ENCODE results near the gene DYNLL1. TPM values are rescaled to one million over a fixed set of nuclear protein-coding genes. Genes with fewer than 3 reads are reported as not detected.

DYNLL1 gene
- polyA plus RNA-seq, 1 experiment, result 358 TPM

GRCh38 chr12:120534703-120535655 is 39.1 kb downstream of the DYNLL1 start:
- no peak for DNase-seq (ENCODE audit: low read depth)
- no peak for TF ChIP-seq CTCF (IDR thresholded peaks at IDR 0.05; ENCODE audit: insufficient read depth, low read depth, low read length)
- Histone ChIP-seq H3K36me3 (ENCODE audit: control insufficient read depth, insufficient read depth, low read length) (peaks cover 2% of the 10 kb centered on the region; the same call in 1 of the 2 replicates), H3K27me3 (ENCODE audit: control insufficient read depth, insufficient read depth, low read length) (no peaks in the 10 kb centered on the region), H3K4me3 (ENCODE audit: low read depth, low read length) (peak overlapping the region; percentile 82)
- ChIA-PET POLR2A (no interaction called here), CTCF (no interaction called here)

- DNase-seq (ENCODE audit: low read depth), result no peak
- peak overlapping the region; percentile 82 for H3K4me3 ChIP-seq (ENCODE audit: low read depth, low read length)
- no peak for TF ChIP-seq CTCF (IDR thresholded peaks at IDR 0.05; ENCODE audit: insufficient read depth, low read depth, low read length)
- ChIA-PET POLR2A (interaction anchor here (1.1 kb wide), 1 partner anchor 69 kb away, joined by 3 read pairs; no protein-coding TSS in a partner anchor), CTCF (no interaction called here)
- H3K36me3 ChIP-seq (ENCODE audit: control insufficient read depth, insufficient read depth, low read length), result peaks cover 2% of the 10 kb centered on the region; the same call in 1 of the 2 replicates
- no peaks in the 10 kb centered on the region for H3K27me3 ChIP-seq (ENCODE audit: control insufficient read depth, insufficient read depth, low read length)
Measured at GRCh38 chr12:120536064-120536791, 40.3 kb downstream of the DYNLL1 start.

- no peak for DNase-seq (ENCODE audit: low read depth)
- CTCF ChIA-PET, result interaction anchor here (1.2 kb wide), 1 partner anchor 22 kb away, joined by 3 read pairs; no protein-coding TSS in a partner anchor
- no peak for TF ChIP-seq CTCF (IDR thresholded peaks at IDR 0.05; ENCODE audit: insufficient read depth, low read depth, low read length)
- Histone ChIP-seq H3K27me3 (ENCODE audit: control insufficient read depth, insufficient read depth, low read length) (no peaks in the 10 kb centered on the region), H3K36me3 (ENCODE audit: control insufficient read depth, insufficient read depth, low read length) (peaks cover 2% of the 10 kb centered on the region), H3K4me3 (ENCODE audit: low read depth, low read length) (no peak overlapping the region; the same call in 1 of the 2 replicates)
- POLR2A ChIA-PET, result interaction anchor here (0.6 to 1.2 kb wide), 2 partner anchors 8 to 63 kb away, joined by 3 to 4 read pairs; no protein-coding TSS in a partner anchor
Measured at GRCh38 chr12:120537856-120538220, 41.9 kb downstream of the DYNLL1 start.

DNA sequence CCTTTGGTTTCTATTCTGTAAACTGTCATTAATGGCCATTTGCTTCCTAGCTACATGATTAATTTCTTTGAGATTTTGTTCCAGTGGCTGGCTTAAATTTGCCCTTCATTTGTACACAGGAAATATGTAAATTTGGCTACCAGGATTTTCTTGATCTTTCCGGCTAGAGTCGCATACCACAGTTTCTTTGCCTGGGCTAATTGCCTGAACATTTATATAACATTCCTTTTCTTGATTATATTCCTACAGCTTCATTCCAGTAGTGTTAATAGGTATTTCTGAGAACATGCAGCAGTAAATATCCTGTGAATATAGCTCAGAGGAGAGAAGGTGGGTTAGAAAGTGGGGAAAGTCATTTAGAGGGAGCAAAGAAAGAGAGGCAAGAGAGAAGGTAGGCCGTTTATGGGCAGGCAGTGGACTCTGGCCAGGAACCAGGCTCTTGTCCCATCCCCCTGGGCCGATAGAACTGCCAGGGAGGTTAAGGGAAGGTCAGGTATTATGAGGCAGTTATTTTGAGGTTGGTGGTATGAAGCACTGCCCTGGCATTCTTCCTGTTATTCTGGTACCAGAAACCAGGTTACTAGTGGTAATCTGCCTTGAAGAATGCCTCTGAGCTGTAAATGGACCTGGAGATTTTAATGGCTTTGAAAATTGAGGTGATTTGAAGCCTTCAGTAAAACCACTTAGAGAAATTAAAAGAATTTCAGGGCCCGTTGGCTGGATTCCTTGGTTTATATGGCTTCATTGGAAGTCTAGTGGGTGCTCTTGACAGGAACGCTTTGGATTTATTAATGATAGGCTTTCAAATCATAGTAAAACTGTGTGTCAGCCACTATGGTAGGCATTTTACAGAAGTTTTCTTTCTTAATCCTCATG is 42.6 kb downstream of the DYNLL1 start:
- Histone ChIP-seq H3K4me3 (ENCODE audit: low read depth, low read length) (no peak overlapping the region; the same call in 1 of the 2 replicates), H3K36me3 (ENCODE audit: control insufficient read depth, insufficient read depth, low read length) (peaks cover 2% of the 10 kb centered on the region), H3K27me3 (ENCODE audit: control insufficient read depth, insufficient read depth, low read length) (no peaks in the 10 kb centered on the region)
- POLR2A ChIA-PET, result interaction anchor here (0.6 to 1.2 kb wide), 3 partner anchors 9 to 64 kb away, joined by 3 to 4 read pairs (median 3); partner anchors contain the start of gene POP5
- DNase-seq (ENCODE audit: low read depth), result no peak
- CTCF ChIA-PET, result interaction anchor here (1.2 to 1.4 kb wide), 2 partner anchors 23 to 214 kb away, joined by 3 read pairs; no protein-coding TSS in a partner anchor
- TF ChIP-seq CTCF (IDR thresholded peaks at IDR 0.05; ENCODE audit: insufficient read depth, low read depth, low read length), result no peak

Data from BJ (cell line).